ENCODE measurements around the gene POLR1D. TPM values are rescaled to one million over a fixed set of nuclear protein-coding genes. Genes with fewer than 3 reads are reported as not detected.

POLR1D gene
- total RNA-seq, 4 donors from 2014 or later: 104 to 159 (median 142) TPM

GRCh38 chr13:27605099-27605498 is 16.6 kb upstream of the POLR1D start:
- no peak for ATAC-seq
- in situ Hi-C loops (cut with MboI; ENCODE audit: low sequenced_read_pairs in 4 of 4) (loop anchor here in 3 of 4 donors (25.0 kb wide), 4 partner anchors 168 to 443 kb away; partner anchors contain the start of genes RASL11A (in 3 of the 3), RPL21 (in 3 of the 3), GTF3A (in 2 of the 3) and USP12 (in 1 of the 3)), intact Hi-C loops (cut with DNase I; ENCODE audit: low total_unique reads) (no loop called here)
- no peaks in the 10 kb centered on the region for H3K36me3 ChIP-seq
- no peak for DNase-seq
- no peak overlapping the region for H3K4me3 ChIP-seq
- no peak overlapping the region for H3K27ac ChIP-seq
- no peaks in the 10 kb centered on the region for H3K9me3 ChIP-seq
- no peak for TF ChIP-seq POLR2A (IDR thresholded peaks at IDR 0.05)
- TF ChIP-seq CTCF (IDR thresholded peaks at IDR 0.05 in 4 of 5, conservative IDR thresholded peaks at IDR 0.05 in 1 of 5): no peak
- H3K27me3 ChIP-seq: no peaks in the 10 kb centered on the region
- H3K4me1 ChIP-seq: peaks cover 47 to 51% of the 10 kb centered on the region in 2 donors

GRCh38 chr13:27605610-27606200 is 16.0 kb upstream of the POLR1D start:
- no peak for ATAC-seq
- peaks cover 43 to 46% of the 10 kb centered on the region in 2 donors for H3K4me1 ChIP-seq
- no peaks in the 10 kb centered on the region for H3K36me3 ChIP-seq
- peak overlapping the region in 1 of 4 donors; percentile 69 for H3K27ac ChIP-seq
- H3K27me3 ChIP-seq: no peaks in the 10 kb centered on the region
- in situ Hi-C loops (cut with MboI; ENCODE audit: low sequenced_read_pairs in 4 of 4) (loop anchor here in 3 of 4 donors (25.0 kb wide), 4 partner anchors 168 to 443 kb away; partner anchors contain the start of genes RASL11A (in 3 of the 3), RPL21 (in 3 of the 3), GTF3A (in 2 of the 3) and USP12 (in 1 of the 3)), intact Hi-C loops (cut with DNase I; ENCODE audit: low total_unique reads) (no loop called here)
- TF ChIP-seq CTCF (IDR thresholded peaks at IDR 0.05 in 4 of 5, conservative IDR thresholded peaks at IDR 0.05 in 1 of 5) (no peak), POLR2A (IDR thresholded peaks at IDR 0.05) (no peak)
- no peaks in the 10 kb centered on the region for H3K9me3 ChIP-seq
- no peak overlapping the region for H3K4me3 ChIP-seq
- no peak for DNase-seq

GRCh38 chr13:27607125-27607524 is 14.6 kb upstream of the POLR1D start:
- peak; percentile 95 to 97 for ATAC-seq
- TF ChIP-seq POLR2A (IDR thresholded peaks at IDR 0.05): no peak
- TF ChIP-seq CTCF (IDR thresholded peaks at IDR 0.05 in 4 of 5, conservative IDR thresholded peaks at IDR 0.05 in 1 of 5): no peak
- H3K9me3 ChIP-seq: no peaks in the 10 kb centered on the region
- no peaks in the 10 kb centered on the region for H3K36me3 ChIP-seq
- peaks cover 38 to 43% of the 10 kb centered on the region in 2 donors for H3K4me1 ChIP-seq
- peak overlapping the region; percentile 60 to 75 (median 68) for H3K27ac ChIP-seq
- DNase-seq: peak; percentile 14 to 36
- peak overlapping the region; percentile 4 to 13 (median 6) for H3K4me3 ChIP-seq
- no peaks in the 10 kb centered on the region for H3K27me3 ChIP-seq
- in situ Hi-C loops (cut with MboI; ENCODE audit: low sequenced_read_pairs in 4 of 4): loop anchor here in 3 of 4 donors (25.0 kb wide), 4 partner anchors 170 to 445 kb away; partner anchors contain the start of genes RASL11A (in 3 of the 3), RPL21 (in 3 of the 3), GTF3A (in 2 of the 3) and USP12 (in 1 of the 3)
- intact Hi-C loops (cut with DNase I; ENCODE audit: low total_unique reads): no loop called here

- intact Hi-C loops (cut with DNase I; ENCODE audit: low total_unique reads): no loop called here
- no peak for ATAC-seq
Measured at GRCh38 chr13:27613628-27614027, 8.1 kb upstream of the POLR1D start.

More at GRCh38 chr13:27613628-27614027, 8.1 kb upstream of the POLR1D start:
- TF ChIP-seq CTCF (IDR thresholded peaks at IDR 0.05 in 4 of 5, conservative IDR thresholded peaks at IDR 0.05 in 1 of 5) (no peak), POLR2A (IDR thresholded peaks at IDR 0.05) (no peak)
- Histone ChIP-seq H3K4me3 (no peak overlapping the region), H3K36me3 (no peaks in the 10 kb centered on the region), H3K27me3 (no peaks in the 10 kb centered on the region), H3K4me1 (peaks cover 17 to 26% of the 10 kb centered on the region in 2 donors), H3K27ac (no peak overlapping the region), H3K9me3 (no peaks in the 10 kb centered on the region)
- in situ Hi-C loops (cut with MboI; ENCODE audit: low sequenced_read_pairs in 4 of 4): loop anchor here in 3 of 4 donors (25.0 kb wide), 4 partner anchors 176 to 451 kb away; partner anchors contain the start of genes RASL11A (in 3 of the 3), RPL21 (in 3 of the 3), GTF3A (in 2 of the 3) and USP12 (in 1 of the 3)
- no peak for DNase-seq
